ENCODE measurements around the gene L1CAM. TPM values are rescaled to one million over a fixed set of nuclear protein-coding genes. Genes with fewer than 3 reads are reported as not detected.

The L1CAM gene
- total RNA-seq, 4 donors from 2014 or later: 0.37 to 2.8 (median 1.6) TPM

- ATAC-seq (ENCODE audit: low FRiP score): no peak
- no peak for DNase-seq (ENCODE audit: low spot score)
- no peak for TF ChIP-seq CTCF (IDR thresholded peaks at IDR 0.05)
These were observed 4.7 kb downstream of the L1CAM start for GRCh38 chrX:153881281-153881680.

- DNase-seq (ENCODE audit: low spot score): no peak
- no peak for ATAC-seq (ENCODE audit: low FRiP score)
- no peak for TF ChIP-seq CTCF (IDR thresholded peaks at IDR 0.05)
These were observed 5.5 kb downstream of the L1CAM start for GRCh38 chrX:153880440-153880815.

- DNase-seq (ENCODE audit: low spot score): no peak
- no peak for ATAC-seq (ENCODE audit: low FRiP score)
- no peak for TF ChIP-seq CTCF (IDR thresholded peaks at IDR 0.05)
These were observed 6.1 kb downstream of the L1CAM start for GRCh38 chrX:153879741-153880439.

GRCh38 chrX:153878969-153879653 lies 6.9 kb downstream of the L1CAM start:
- no peak for TF ChIP-seq CTCF (IDR thresholded peaks at IDR 0.05)
- ATAC-seq (ENCODE audit: low FRiP score) (no peak), DNase-seq (ENCODE audit: low spot score) (no peak)

GRCh38 chrX:153878345-153878744 lies 7.6 kb downstream of the L1CAM start:
- ATAC-seq (ENCODE audit: low FRiP score) (no peak), DNase-seq (ENCODE audit: low spot score) (no peak)
- TF ChIP-seq CTCF (IDR thresholded peaks at IDR 0.05): no peak

- DNase-seq (ENCODE audit: low spot score) (no peak), ATAC-seq (ENCODE audit: low FRiP score) (no peak)
- no peak for TF ChIP-seq CTCF (IDR thresholded peaks at IDR 0.05)
These were observed 8.3 kb downstream of the L1CAM start for GRCh38 chrX:153877571-153878261.
